ENCODE measurements around the gene CD81.

DNA sequence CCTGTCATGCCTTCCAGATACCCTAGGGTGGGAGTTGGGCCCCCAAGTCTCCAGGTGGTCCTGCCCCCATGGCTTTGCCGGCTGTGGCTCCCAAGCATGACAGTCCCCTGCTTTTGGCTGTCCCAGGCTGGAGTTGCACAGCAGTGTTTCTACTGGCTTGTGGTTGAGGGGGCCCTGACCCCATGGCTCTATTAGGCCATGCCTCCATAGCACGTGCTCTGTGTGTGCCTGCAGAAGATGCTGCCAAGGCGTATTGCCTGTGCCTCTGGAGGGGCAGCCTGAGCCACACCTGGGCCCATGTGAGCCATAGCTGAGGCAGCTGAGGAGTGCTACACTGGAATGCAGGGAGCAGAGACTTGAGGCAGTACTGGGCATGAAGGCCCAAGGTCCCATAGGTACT lies 25.4 kb upstream of the CD81 start:
- no peak for TF ChIP-seq POLR2A (IDR thresholded peaks at IDR 0.05)
- TF ChIP-seq, protein P1, sequence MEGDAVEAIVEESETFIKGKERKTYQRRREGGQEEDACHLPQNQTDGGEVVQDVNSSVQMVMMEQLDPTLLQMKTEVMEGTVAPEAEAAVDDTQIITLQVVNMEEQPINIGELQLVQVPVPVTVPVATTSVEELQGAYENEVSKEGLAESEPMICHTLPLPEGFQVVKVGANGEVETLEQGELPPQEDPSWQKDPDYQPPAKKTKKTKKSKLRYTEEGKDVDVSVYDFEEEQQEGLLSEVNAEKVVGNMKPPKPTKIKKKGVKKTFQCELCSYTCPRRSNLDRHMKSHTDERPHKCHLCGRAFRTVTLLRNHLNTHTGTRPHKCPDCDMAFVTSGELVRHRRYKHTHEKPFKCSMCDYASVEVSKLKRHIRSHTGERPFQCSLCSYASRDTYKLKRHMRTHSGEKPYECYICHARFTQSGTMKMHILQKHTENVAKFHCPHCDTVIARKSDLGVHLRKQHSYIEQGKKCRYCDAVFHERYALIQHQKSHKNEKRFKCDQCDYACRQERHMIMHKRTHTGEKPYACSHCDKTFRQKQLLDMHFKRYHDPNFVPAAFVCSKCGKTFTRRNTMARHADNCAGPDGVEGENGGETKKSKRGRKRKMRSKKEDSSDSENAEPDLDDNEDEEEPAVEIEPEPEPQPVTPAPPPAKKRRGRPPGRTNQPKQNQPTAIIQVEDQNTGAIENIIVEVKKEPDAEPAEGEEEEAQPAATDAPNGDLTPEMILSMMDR (IDR thresholded peaks at IDR 0.05 in 4 of 5, conservative IDR thresholded peaks at IDR 0.05 in 1 of 5) = no peak

All from gastrocnemius medialis (tissue), 4 donors.